SU-DHL-6 (cell line): Measurements from ENCODE around the gene CUL7.
"Not testable (repeated sequence)": the region's sequence is repeated elsewhere in the genome, so short reads cannot be mapped to it uniquely, and the experiment has no call there.

Experiments used
- H2AFZ ChIP-seq: fragments of 200-600 bp; sonication (generic); 2 replicates; pipeline ENCODE4 v1.6.1; 2014; ENCODE audit warnings: low read depth, mild to moderate bottlenecking, moderate library complexity, mixed read lengths, antibody characterized with exemption, low read length; ENCODE audit not compliant: severe bottlenecking
- H3F3A ChIP-seq: fragments of 200-600 bp; shearing (Covaris generic); 2 replicates; pipeline ENCODE4 v1.6.0; 2016; ENCODE audit warnings: antibody characterized with exemption, mild to moderate bottlenecking; ENCODE audit not compliant: insufficient read depth
- H3K27ac ChIP-seq: fragments of 200-600 bp; sonication (generic); 2 replicates; pipeline ENCODE4 v1.5.1; 2016; ENCODE audit warnings: low read depth, mild to moderate bottlenecking, low read length, moderate library complexity, mixed read lengths
- H3K27me3 ChIP-seq: fragments of 200-600 bp; sonication (generic), shearing (Covaris generic); 2 replicates; pipeline ENCODE4 v1.6.0; 2014; ENCODE audit warnings: mild to moderate bottlenecking, low read length
- H3K36me3 ChIP-seq: fragments of 200-600 bp; sonication (generic); 2 replicates; pipeline ENCODE4 v1.6.1; 2014; ENCODE audit warnings: mild to moderate bottlenecking, low read length, mixed read lengths
- H3K4me2 ChIP-seq: fragments of 300-600, 200-600 bp; shearing (Covaris generic), sonication (generic); 2 replicates; pipeline ENCODE4 v1.6.0; 2014; ENCODE audit warnings: low read length, low read depth, mild to moderate bottlenecking; ENCODE audit not compliant: poor library complexity, severe bottlenecking
- H3K4me3 ChIP-seq: fragments of 200-600 bp; sonication (generic); 2 replicates; pipeline ENCODE4 v1.5.1; 2014; ENCODE audit warnings: antibody characterized with exemption, low read length, mild to moderate bottlenecking, mixed read lengths; ENCODE audit not compliant: insufficient read depth, poor library complexity, severe bottlenecking
- H3K79me2 ChIP-seq: fragments of 200-600 bp; sonication (generic); 2 replicates; pipeline ENCODE4 v1.6.1; 2014; ENCODE audit warnings: mild to moderate bottlenecking, low read length, moderate library complexity; ENCODE audit not compliant: insufficient read depth
- H3K9ac ChIP-seq: fragments of 200-600 bp; sonication (generic); 2 replicates; pipeline ENCODE4 v1.7.0; 2014; ENCODE audit warnings: mild to moderate bottlenecking, low read length
- H3K9me2 ChIP-seq: fragments of 200-600 bp; sonication (generic); replicated peaks from 2 replicates; pipeline ENCODE4 v1.6.1; 2014; ENCODE audit warnings: low read length; ENCODE audit not compliant: insufficient read depth
- H3K9me3 ChIP-seq: fragments of 200-600 bp; sonication (generic); 2 replicates; pipeline ENCODE4 v1.6.1; 2014; ENCODE audit warnings: low read length, mixed read lengths; ENCODE audit not compliant: insufficient read depth
- H4K20me1 ChIP-seq: fragments of 200-600 bp; sonication (generic); 2 replicates; pipeline ENCODE4 v1.6.1; 2014; ENCODE audit warnings: low read depth, mild to moderate bottlenecking, antibody characterized with exemption, low read length, moderate library complexity, mixed read lengths
- CTCF ChIP-seq: fragments of 200-600 bp; sonication (generic); IDR thresholded peaks from one replicate; pipeline ENCODE4 v1.5.1; 2017; ENCODE audit warnings: antibody characterized with exemption, mild to moderate bottlenecking, low read length, moderate library complexity; ENCODE audit not compliant: insufficient read depth, poor library complexity, severe bottlenecking
- EZH2phosphoT487 ChIP-seq: fragments of 200-600 bp; sonication (generic), shearing (Covaris generic); conservative IDR thresholded peaks from 2 replicates; pipeline ENCODE4 v1.6.1; 2018; ENCODE audit warnings: mild to moderate bottlenecking, antibody characterized with exemption, low read length, moderate library complexity, mixed read lengths

Gene CUL7

GRCh38 chr6:43006251-43006650 lies 47.4 kb downstream of the CUL7 start:
- Histone ChIP-seq H3K9ac (no peak overlapping the region), H3K27me3 (no peaks in the 10 kb centered on the region), H4K20me1 (no peaks in the 10 kb centered on the region), H3F3A (peaks cover 3% of the 10 kb centered on the region; the same call in 1 of the 2 replicates), H3K79me2 (no peaks in the 10 kb centered on the region), H3K36me3 (no peaks in the 10 kb centered on the region), H2AFZ (no peak overlapping the region), H3K9me3 (no peaks in the 10 kb centered on the region), H3K4me3 (no peak overlapping the region), H3K9me2 (no peaks in the 10 kb centered on the region), H3K27ac (no peak overlapping the region), H3K4me2 (no peak overlapping the region)
- TF ChIP-seq CTCF (no peak), EZH2phosphoT487 (no peak)

GRCh38 chr6:43005844-43006243 lies 47.8 kb downstream of the CUL7 start:
- no peak overlapping the region for H3K9ac ChIP-seq
- H3K4me2 ChIP-seq = no peak overlapping the region
- TF ChIP-seq CTCF (no peak), EZH2phosphoT487 (no peak)
- H3K9me3 ChIP-seq = no peaks in the 10 kb centered on the region
- no peaks in the 10 kb centered on the region for H4K20me1 ChIP-seq
- H3K79me2 ChIP-seq = no peaks in the 10 kb centered on the region
- no peak overlapping the region for H3K27ac ChIP-seq
- no peak overlapping the region for H2AFZ ChIP-seq
- no peak overlapping the region for H3K4me3 ChIP-seq
- H3F3A ChIP-seq = peaks cover 3% of the 10 kb centered on the region; the same call in 1 of the 2 replicates
- no peaks in the 10 kb centered on the region for H3K36me3 ChIP-seq
- no peaks in the 10 kb centered on the region for H3K9me2 ChIP-seq
- H3K27me3 ChIP-seq = no peaks in the 10 kb centered on the region

- H3K9ac ChIP-seq = no peak overlapping the region
- H3K27me3 ChIP-seq = no peaks in the 10 kb centered on the region
- no peaks in the 10 kb centered on the region for H3K9me3 ChIP-seq
- H3K4me3 ChIP-seq = no peak overlapping the region
- no peak overlapping the region for H2AFZ ChIP-seq
- peaks cover 3% of the 10 kb centered on the region; the same call in 1 of the 2 replicates for H3F3A ChIP-seq
- TF ChIP-seq CTCF (no peak), EZH2phosphoT487 (no peak)
- no peaks in the 10 kb centered on the region for H4K20me1 ChIP-seq
- H3K27ac ChIP-seq = no peak overlapping the region
- no peaks in the 10 kb centered on the region for H3K36me3 ChIP-seq
- no peaks in the 10 kb centered on the region for H3K79me2 ChIP-seq
- no peaks in the 10 kb centered on the region for H3K9me2 ChIP-seq
- no peak overlapping the region for H3K4me2 ChIP-seq
These were observed 51.8 kb downstream of the CUL7 start for GRCh38 chr6:43001843-43002242.

- H3K4me2 ChIP-seq, H3K4me3 ChIP-seq, H3K9me3 ChIP-seq, H3K27me3 ChIP-seq, H3K9ac ChIP-seq, H3K27ac ChIP-seq, H3K79me2 ChIP-seq, H2AFZ ChIP-seq, H4K20me1 ChIP-seq, H3K36me3 ChIP-seq, H3F3A ChIP-seq, H3K9me2 ChIP-seq: not testable (repeated sequence)
These were observed 55.4 kb downstream of the CUL7 start for GRCh38 chr6:42998205-42998604.
